ENCODE measurements around the gene PDZK1.
"Not testable (repeated sequence)": the region's sequence is repeated elsewhere in the genome, so short reads cannot be mapped to it uniquely, and the experiment has no call there.

The PDZK1 gene

DNA sequence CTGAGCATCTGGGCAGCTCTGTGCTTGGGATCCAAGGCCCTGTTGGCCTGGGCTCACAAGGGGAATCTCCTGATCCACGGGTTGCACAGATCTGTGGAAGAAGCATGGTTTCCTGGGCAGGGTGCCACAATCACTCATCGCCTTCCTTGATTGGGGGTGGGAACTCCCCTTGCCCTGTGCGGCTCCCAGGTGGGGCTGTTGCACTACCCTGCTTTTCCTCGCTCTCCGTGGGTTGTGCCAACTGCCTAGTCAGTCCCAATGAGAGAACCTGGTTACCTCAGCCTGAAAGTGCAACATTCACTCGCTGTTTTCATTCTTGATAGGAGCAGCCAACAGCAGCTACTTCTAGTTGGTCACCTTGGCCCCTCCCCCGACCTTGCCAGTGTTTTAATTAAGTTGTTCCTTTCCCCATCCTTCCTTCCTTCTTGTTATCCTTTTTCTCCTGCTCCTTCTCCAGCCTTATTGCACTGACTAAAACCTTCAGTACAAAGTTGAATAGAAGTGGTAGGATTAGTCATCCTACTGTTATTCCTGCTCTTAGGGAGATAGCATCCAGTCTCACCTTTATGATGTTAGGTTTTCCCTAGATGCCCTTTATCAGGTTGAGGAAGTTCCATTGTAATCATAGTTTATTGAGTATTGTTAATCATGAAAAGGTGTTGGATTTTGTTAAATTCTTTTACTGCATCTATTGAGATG lies 50.8 kb downstream of the PDZK1 start:
- not testable (repeated sequence) for DNase-seq

DNA sequence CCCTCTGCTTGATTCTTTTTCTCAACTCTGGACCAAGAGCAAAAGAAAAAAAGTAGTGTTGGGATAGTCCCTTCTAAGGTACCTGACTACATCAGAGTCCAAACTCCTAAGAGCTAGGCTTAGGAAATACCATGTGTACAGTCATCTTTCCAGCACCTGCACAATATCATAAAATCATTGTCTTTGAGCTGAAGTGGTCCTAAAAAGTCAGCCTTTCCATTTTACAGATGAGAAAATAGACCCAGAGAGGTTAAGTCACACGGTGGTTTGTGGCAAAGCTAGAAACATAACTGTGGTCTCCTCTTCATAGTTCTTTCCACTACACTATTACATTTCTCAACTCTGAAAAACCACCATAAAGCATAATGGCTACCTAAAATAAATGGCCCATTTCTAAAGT lies 63.2 kb downstream of the PDZK1 start:
- not testable (repeated sequence) for DNase-seq

DNA sequence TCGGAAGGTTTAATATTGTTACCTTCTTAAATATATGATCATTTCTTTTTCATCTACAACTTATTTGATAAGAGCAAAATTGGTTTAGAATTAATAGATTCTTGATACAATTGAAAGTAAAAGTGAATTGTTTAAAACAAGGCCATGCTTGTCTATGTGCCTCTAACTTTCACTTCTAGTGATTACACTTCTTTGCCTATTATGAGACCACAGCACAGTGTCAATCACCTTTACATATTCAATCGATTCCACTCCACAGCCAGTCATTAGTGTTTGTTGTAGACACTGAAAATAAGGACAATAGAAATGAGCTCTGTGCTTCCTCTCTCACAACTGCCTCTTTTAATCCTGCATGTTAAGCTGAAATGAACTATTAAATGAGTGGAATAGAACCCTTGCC lies 65.3 kb downstream of the PDZK1 start:
- not testable (repeated sequence) for DNase-seq

DNA sequence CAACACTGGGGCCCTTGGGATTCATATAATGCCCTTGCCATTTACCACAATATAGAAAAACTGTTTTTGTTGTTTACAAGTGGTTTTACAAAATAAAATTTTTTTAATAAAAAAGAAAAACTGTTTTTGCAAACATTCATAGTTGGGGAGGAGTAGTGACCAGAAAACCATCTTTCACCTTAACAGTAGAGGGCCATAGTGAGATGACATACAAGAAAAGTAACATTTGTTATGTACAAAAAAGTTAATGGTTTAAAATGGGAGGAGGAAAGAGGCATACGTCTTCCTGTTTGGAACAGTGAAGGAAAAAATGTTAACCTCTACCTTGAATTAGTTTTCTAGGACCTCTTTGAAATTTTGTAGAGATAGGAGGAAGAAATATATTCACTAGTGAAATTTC lies 70.9 kb downstream of the PDZK1 start:
- DNase-seq, result not testable (repeated sequence)

DNA sequence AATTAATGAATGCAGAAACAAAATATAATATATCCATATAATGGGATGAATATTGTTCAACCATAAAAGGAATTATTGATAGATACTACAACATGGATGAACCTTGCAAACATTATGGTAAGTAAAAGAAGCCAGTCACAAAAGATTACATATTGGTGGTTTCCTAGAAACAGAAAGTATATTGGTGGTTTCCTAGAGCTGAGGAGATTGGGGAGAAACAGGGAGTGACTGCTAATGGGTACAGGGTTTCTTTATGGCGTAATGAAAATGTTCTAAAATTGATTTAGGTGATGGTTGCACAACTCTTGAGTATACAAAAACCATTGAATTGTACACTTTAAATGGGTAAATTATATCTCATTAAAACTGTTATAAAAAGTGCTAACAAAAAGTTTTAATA lies 85.0 kb downstream of the PDZK1 start:
- DNase-seq, result not testable (repeated sequence)
